ENCODE measurements around the gene APOLD1.
A peak's percentile ranks its signal among the peaks of the same experiment; 100 is the strongest.
"Not testable (repeated sequence)": the region's sequence is repeated elsewhere in the genome, so short reads cannot be mapped to it uniquely, and the experiment has no call there.

The APOLD1 gene

GRCh38 chr12:12817616-12818015 lies 32.2 kb downstream of the APOLD1 start:
- no peak overlapping the region for H3K4me3 ChIP-seq (replicated peaks; ENCODE audit: low read depth, low read length)
- DNase-seq (ENCODE audit: extremely low read depth, low read depth) = no peak
- no peak for TF ChIP-seq CTCF (IDR thresholded peaks at IDR 0.05; ENCODE audit: low read depth, low read length, missing control alignments)

DNA sequence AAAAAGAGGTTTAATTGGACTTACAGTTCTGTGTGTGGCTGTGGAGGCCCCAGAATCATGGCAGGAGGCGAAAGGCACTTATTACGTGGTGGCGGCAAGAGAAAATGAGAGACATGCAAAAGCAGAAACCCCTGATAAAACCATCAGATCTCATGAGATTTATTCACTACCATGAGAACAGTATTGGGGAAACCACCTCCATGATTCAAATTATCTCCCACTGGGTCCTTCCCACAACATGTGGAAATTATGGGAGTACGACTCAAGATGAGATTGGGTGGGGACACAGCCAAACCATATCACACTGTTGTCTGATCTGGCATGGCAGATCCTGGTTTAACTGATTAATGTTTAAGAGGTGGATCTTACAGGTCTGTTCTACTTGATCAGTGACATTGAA lies 33.2 kb downstream of the APOLD1 start:
- H3K4me3 ChIP-seq (replicated peaks; ENCODE audit: low read depth, low read length) = no peak overlapping the region
- no peak for DNase-seq (ENCODE audit: extremely low read depth, low read depth)
- no peak for TF ChIP-seq CTCF (IDR thresholded peaks at IDR 0.05; ENCODE audit: low read depth, low read length, missing control alignments)

DNA sequence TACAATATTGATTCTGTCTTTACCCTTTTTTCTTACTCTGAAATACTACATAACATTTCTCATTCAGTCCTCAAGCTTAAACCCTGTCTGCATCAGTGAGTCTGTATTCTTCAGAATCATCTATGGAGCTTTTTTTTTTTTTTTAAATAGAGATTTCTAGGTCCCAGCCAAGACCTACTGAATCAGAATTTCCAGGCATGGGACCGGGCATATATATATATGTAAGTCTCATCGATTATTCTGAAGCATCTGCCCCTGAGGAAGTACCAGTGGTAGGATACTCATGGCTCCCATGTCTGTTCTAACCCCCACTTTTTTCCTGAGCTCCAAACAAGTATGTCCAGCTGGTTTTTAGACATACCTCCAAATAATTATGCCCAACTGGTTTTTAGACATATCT lies 33.8 kb downstream of the APOLD1 start:
- no peak for DNase-seq (ENCODE audit: extremely low read depth, low read depth)
- H3K4me3 ChIP-seq (replicated peaks; ENCODE audit: low read depth, low read length) = no peak overlapping the region
- no peak for TF ChIP-seq CTCF (IDR thresholded peaks at IDR 0.05; ENCODE audit: low read depth, low read length, missing control alignments)

- H3K4me3 ChIP-seq (replicated peaks; ENCODE audit: low read depth, low read length) = no peak overlapping the region
- TF ChIP-seq CTCF (IDR thresholded peaks at IDR 0.05; ENCODE audit: low read depth, low read length, missing control alignments) = no peak
- peak; percentile 87 for DNase-seq (ENCODE audit: extremely low read depth, low read depth)
Measured at GRCh38 chr12:12819752-12820311, 34.4 kb downstream of the APOLD1 start.

DNA sequence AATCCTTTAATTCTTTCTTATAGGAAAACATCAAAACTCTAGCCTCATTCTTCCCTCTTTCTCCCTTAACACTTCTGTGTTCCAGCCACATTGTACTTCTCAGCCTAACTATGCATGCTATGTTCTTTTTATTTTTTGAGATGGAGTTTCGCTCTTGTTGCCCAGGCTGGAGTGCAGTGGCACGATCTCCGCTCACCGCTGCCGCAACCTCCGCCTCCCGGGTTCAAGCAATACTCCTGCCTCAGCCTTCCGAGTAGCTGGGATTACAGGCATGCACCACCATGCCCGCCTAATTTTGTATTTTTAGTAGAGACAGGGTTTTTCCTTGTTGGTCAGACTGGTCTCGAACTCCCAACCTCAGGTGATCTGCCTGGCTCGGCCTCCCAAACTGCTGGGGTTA lies 34.9 kb downstream of the APOLD1 start:
- DNase-seq (ENCODE audit: extremely low read depth, low read depth); H3K4me3 ChIP-seq (replicated peaks; ENCODE audit: low read depth, low read length): not testable (repeated sequence)

DNA sequence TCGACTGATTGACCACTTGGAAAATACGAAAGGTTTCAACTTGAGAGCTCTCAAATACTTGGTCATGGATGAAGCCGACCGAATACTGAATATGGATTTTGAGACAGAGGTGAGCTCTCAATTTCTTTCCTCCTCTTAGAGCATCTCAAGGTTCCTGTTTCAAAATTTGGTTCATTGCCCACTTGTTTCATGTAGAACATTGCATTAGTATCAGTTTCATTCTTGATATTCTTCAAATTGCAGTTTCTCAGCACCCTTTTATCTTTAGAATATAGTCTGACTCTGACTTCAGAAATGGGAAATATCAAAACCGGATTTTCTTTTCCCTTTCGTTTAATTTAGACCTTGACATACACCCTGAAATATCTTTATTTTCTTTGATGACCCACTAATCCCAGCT lies 36.5 kb downstream of the APOLD1 start:
- no peak for DNase-seq (ENCODE audit: extremely low read depth, low read depth)
- no peak overlapping the region for H3K4me3 ChIP-seq (replicated peaks; ENCODE audit: low read depth, low read length)
- no peak for TF ChIP-seq CTCF (IDR thresholded peaks at IDR 0.05; ENCODE audit: low read depth, low read length, missing control alignments)

DNA sequence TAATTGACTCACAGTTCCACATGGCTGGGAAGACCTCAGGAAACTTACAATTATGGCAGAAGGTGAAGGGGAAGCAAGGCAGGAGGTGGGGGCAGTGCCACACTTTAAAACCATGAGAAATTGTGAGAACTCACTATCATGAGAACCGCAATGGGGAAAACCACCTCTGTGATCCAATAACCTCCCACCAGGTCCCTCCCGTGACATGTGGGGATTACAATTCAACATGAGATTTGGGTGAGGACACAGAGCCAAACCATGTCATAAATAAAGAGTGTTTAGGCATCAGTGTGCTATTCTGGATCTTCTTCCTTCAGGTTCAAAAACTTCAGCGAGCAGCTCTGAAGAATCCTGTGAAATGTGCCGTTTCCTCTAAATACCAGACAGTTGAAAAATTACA lies 37.4 kb downstream of the APOLD1 start:
- DNase-seq (ENCODE audit: extremely low read depth, low read depth) = no peak
- no peak for TF ChIP-seq CTCF (IDR thresholded peaks at IDR 0.05; ENCODE audit: low read depth, low read length, missing control alignments)
- H3K4me3 ChIP-seq (replicated peaks; ENCODE audit: low read depth, low read length) = no peak overlapping the region
